DMS53 treated with DMSO at 0.1 percent for 48 hours (cell line): ENCODE results near the gene PLBD2.

Experiments used
- DNase-seq: peaks from one replicate; lab custom pipeline; 2025; ENCODE audit not compliant: unreplicated experiment; lab: John Stamatoyannopoulos, UW

Gene PLBD2, protein sequence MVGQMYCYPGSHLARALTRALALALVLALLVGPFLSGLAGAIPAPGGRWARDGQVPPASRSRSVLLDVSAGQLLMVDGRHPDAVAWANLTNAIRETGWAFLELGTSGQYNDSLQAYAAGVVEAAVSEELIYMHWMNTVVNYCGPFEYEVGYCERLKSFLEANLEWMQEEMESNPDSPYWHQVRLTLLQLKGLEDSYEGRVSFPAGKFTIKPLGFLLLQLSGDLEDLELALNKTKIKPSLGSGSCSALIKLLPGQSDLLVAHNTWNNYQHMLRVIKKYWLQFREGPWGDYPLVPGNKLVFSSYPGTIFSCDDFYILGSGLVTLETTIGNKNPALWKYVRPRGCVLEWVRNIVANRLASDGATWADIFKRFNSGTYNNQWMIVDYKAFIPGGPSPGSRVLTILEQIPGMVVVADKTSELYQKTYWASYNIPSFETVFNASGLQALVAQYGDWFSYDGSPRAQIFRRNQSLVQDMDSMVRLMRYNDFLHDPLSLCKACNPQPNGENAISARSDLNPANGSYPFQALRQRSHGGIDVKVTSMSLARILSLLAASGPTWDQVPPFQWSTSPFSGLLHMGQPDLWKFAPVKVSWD

DNA sequence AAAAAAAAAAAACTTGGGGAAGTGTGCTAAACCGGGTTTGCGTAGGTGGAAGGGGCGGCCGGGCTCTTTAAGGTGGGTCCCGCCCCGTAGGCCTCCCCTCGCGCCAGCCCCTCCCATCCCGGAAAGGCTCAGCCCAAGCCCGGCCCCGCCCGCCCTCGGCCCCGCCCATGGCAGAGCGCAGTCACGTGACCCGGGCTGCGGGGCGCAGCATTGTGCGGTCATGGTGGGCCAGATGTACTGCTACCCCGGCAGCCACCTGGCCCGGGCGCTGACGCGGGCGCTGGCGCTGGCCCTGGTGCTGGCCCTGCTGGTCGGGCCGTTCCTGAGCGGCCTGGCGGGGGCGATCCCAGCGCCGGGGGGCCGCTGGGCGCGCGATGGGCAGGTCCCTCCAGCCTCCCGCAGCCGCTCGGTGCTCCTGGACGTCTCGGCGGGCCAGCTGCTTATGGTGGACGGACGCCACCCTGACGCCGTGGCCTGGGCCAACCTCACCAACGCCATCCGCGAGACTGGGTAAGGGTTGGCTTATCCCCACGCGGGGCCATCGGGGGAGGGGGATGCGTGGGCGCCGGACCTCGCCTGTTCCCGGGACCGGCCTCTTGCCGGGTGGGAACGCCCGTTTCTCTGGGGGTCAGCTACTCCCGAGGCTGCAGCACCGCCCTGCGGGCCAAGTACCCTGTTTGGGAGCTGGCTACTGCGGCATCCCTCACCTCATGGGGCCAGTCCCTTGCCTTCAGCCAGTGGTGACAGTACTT is at the start of gene PLBD2:
Gene PLBD2, plus strand, starts transcription at position 207 of the 752 bp plus-strand sequence. Its CDS starts 14 bp downstream, at position 221.
- DNase-seq = peak; percentile 91

DNA sequence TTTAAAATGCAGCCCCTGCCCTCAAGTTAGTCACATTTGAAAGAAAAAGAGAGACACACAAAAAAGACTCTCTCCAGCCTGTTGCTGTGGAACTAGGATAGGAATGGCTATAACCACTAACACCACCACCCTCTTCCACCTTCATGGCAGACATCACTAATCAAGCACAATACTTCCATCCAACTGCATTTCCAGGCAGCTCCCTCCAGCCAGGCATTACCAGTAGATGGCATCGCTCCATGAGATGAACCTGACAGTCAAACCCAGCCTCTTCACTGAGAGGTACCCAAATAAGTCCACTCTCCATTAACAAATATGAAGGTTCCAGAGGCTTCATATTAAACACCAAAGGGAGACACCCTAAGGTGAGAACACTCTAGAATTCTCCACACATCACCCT is 47.9 kb upstream of the PLBD2 start:
- DNase-seq = no peak

DNA sequence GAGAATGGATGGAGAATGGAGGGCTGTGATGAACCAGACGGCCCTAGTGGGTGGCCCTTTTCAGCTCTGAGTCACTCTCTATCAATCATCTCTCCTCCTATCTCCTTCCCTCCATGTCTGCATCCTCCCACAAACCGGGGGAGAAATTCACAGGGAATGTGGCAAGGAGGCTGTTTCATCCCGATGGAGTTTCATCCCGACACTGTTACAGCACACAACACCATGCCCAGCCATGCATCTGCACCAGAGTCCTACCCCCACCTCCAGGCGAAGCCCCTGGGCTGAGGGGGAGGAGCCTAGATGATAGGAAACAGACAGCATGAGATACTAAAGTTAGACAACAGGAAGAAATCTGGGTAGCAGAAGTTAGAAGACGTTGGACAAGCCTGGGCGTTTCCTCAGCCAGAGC is 44.3 kb upstream of the PLBD2 start:
- no peak for DNase-seq

DNA sequence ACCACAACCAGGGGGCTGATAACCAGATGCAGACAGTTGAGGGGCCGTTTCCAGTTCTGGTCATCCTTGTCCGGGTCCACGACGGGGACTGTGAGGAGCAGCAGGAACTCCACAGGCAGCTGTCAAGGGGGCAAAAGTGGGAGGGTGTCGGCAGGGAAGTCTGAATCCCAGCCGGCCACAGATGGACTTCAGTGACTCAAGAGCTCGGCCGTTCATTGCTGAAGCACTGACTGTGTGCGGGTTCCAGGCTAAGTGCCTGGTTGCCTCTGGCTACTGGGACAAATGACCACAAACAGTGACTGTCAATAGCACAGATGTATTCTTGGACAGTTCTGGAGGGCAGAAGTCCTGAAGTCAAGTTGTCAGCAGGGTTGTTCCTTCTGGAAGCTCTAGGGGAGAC is 43.0 kb upstream of the PLBD2 start:
- DNase-seq = no peak

DNA sequence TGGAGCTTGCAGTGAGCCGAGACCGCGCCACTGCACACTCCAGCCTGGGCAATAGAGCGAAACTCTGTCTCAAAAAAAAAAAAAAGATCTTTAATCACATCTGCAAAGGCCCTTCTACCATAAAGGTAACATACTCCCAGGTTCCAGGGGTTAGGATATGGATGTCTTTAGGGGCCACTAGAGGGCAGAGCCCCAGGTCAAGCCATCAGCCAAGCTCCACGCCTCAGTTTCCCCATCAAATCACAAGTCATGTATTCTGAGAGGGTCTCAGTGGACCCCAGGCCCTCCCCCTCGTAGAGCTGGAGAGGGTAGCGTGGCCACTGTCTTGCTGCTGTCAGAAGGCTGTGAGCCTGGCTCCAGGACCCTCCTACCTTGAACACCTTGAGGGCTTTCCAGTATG is 42.2 kb upstream of the PLBD2 start:
- DNase-seq = no peak

DNA sequence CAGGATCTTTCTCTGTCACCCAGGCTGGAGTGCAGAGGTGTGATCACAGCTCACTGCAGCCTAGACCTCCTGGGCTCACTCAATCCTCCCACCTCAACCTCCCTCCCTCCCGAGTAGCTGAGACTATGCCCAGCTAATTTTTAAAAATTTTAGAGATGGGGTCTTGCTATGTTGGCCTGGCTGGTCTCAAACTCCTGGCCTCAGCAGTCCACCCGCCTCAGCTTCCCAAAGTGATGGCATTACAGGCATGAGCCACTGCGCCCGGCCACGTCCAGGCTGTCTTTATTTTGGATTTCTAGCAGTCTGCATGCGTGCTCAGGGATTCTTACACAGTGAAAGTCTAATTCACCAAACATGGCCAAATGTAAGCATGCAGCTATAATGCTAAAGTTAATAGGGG is 41.3 kb upstream of the PLBD2 start:
- no peak for DNase-seq

DNA sequence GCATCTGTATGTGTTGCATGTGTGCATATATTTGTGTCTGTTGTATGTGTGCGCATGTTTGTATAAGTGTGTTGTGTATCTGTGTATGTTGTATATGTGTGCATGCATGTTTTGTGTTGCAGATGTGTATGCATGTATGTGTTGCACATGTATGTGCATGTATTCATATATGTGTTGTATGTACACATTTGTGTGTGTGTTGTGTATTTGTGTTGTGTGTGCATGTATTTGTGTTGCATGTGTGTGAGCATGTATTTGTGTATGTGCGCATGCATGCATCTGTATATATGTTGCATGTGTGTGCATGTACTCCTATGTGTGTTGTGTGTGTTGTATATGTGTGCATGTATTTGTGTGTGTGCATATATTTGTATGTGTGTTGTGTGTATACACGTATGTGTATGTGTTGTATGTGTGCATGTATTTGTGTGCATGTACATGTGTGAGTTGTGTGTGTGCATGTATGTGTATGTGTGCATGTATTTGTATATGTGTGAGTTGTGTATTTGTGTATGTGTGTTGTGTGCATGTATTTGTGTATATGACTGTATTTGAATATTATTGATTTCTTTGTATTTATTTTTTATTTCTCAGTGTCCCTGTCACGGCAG is 40.2 kb upstream of the PLBD2 start:
- no peak for DNase-seq

DNA sequence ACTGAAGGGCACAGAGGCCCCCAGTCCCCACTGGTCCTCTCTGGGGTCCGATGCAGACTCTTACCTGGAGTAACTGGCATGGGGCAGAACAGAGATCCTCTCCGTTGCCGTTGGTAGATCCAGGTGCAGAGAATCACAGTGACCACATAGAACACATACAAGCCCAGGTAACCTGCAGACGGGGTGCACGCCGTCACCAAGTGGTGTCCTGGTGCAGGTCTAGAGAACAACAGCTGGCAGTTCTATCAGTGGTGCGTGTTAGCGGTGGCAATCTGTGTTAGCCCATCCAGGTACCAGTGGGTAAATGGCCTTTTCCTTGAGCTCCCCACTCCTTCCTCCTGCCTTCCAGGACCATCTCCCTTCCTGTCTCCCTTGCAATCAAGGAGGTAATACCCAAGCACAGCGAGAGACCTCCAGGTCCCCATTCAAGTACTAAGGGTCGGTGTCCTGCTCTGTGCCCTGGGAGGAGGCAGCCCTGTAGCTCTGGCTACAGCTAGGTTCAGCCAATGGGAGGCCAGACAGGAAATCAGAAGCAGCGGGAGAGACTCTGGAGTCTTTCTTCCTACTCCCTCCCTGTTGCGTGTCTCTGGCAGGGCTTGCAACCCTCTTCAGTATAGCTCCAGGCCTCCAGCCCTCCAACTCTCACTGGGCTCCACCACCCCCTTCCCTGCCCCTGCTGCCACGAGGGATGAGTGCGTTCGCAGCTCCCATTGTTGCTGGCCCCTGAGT is 39.3 kb upstream of the PLBD2 start:
- DNase-seq = no peak

DNA sequence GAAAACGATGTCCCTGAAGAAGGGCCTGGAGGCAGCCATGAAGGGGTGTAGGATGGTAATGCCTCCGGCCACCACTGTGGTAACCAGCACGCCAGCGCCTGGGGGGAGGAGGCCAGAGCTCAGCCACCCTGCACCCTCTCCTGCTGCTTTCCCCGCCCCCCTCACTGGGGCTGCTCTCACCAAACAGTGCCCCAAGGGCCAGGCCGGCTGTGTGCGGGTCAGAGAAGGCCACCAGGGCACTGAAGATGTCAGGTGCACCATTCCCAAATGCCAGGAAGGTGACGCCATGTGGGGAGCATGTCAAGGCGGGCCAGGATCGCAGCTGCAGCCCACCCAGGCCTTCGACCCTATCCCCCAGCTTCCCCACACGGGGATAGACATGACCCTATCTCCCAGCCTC is 38.0 kb upstream of the PLBD2 start:
- no peak for DNase-seq

DNA sequence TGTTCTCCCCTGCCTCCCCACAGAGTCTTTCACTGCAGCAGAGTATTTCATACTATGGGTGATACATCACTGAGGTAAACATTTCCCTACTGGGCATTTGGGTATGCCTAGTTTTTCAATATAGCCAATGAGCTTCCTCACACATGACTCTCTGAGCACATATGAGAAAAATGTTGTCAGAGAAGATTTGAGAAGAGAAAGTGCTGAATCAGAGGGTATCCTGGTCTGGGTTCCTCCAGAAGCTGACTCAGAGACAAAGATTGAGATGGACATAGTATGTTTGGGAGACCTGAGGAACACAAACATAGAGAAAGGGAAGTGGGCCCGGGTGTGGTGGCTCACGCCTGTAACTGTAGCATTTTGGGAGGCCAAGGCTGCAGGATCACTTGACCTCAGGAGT is 36.0 kb upstream of the PLBD2 start:
- no peak for DNase-seq

DNA sequence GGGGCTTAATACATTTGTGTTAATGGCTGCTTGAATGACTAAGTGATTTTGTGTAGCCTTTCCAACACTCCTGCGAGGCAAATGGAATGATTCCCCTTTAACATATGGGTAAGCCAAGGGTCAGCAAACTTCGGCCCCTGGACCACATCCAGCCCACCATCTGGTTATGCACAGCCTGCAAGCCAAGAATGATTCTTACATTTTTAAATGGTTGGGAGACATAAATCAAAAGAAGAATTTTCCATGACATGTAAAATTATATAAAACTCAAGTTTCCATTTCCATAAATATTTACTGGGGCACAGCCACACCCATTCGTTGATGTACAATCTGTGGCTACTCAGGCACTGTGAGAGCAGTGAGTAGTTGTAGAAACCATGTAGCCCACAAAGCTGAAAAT is 32.5 kb upstream of the PLBD2 start:
- DNase-seq = no peak

DNA sequence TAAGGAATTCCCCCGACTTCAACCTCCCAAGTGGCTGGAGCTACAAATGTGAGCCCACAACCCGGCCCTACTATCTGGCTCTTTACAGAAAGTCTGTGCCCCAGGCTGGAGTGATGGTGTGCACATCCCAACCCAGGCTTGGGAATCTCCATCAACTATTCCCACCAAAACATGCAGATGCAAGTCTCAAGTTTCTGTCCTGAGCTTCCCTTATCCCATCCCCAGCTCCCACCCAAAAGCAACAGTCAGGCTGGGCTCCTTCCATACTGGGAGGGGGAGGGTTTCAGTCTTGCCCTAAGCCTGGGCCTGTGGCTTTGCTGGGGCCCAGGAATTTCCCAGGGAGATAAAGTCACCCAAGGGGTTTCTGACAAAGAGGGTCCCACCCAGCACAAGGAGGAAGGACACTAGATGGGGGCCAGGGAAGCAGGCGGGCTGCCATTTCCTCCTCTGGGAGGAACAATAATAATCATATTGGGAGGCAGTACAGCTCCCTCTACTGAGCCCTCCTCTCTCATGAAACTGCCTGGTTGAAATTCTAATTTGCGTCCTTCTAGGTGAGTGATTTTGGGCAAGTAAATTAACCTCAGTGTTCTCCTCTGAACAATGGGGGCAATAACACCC is 31.5 kb upstream of the PLBD2 start:
- no peak for DNase-seq

DNA sequence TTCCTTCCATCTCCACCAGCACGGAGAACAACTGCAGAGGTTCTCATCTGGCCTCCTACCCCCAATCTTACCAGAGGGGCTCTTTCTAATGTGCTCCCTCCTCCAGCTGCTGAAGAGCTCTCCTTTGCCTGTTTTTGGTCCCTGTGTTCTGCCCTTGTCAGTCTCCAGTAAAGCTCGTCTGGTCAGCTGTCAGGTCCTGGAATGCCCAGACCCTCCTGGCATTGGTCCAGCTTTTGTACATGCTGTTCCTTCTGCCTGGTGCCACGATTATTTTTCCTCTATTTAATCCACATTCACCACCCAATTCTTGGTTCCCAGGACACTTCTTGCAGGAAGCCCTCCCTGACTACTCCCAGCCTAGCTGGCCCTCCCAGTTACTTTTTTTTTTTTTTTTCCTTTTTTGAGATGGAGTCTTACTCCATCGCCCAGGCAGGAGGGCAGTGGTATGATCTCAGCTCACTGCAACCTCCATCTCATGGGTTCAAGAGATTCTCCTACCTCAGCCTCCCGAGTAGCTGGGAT is 30.0 kb upstream of the PLBD2 start:
- DNase-seq = no peak

DNA sequence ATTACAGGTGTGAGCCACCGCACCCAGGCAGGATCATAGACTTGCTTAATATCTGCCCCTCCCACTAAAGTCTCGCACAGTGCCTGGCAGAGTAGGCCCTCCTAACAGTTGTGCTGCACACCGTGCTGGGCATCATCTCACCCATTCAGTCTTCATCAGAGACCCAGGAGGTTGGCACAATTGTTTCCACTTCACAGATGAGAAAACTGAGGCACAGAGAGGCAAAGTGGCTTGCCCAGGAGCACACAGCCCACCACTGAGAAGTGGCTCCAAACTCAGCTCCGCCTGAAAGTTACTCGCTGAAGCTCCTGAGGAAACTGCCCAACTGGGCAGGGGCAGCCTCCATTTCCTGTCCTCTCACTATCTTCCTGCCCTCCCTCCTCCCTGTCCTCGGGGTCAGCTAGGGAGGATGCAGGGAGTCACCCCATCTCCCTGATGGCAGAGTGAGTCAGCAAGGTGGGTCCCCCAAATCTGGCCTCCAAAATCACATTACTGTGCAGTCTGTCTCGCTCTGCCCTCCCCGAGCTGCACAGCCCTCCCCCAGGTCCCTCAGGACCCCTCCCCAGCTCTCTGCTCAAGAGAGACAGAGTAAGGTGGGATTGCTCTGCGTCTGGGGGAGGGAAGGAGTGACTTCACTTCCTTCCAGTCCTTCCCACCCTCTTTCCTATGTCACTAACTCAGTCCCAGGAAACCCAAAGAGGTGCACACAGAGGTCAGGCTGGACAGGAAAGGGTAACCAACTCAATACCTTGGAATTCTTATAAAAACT is 29.2 kb upstream of the PLBD2 start:
- DNase-seq = no peak

DNA sequence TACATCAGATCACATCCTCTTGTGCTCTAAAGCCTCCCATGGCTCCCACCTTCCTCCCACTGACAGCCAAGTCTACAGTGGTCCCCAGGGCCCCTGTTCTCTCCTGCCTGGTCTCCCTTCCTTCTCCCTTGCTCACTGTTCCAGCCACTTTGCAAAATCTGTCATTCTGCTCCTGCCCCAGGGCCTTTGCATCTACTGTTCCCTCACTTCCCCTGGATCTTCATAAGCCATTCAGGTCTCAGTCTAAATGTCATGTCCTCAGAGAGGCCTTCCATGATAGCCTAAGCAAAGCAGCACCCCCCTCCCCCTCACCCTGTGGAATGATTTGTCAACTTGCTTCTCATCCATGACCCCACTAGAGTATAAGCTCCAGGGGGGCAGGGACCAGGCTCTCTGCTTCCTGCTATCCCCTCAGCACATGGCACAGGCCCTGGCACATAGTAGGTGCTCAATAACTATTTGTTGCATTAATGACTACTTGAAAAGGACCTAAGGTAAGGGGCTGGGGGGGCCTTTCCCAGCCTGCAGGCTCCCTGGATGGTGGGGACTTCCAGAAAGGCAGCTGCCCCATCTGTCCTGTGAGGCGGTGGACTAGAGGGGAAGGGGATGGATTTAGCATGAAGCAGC is 28.5 kb upstream of the PLBD2 start:
- DNase-seq = no peak

DNA sequence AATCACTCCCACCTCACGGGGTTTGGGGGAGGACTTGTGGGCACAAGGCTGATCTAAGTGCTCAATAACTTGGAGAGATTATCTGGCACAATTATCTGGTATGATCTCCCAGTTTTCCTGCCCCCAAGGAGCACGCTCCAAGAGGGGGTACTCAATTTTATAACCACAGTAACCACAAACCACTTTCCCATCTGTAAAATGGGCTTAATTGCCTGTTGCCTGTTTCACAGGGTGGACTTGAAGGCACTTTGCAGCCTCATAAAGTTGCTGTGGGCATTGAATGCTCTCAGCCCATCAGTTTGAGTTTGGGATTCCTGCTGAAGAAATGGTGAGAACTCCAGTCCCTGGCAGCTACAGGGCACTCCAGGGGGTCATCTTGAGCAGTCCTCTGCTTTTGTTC is 27.9 kb upstream of the PLBD2 start:
- no peak for DNase-seq

DNA sequence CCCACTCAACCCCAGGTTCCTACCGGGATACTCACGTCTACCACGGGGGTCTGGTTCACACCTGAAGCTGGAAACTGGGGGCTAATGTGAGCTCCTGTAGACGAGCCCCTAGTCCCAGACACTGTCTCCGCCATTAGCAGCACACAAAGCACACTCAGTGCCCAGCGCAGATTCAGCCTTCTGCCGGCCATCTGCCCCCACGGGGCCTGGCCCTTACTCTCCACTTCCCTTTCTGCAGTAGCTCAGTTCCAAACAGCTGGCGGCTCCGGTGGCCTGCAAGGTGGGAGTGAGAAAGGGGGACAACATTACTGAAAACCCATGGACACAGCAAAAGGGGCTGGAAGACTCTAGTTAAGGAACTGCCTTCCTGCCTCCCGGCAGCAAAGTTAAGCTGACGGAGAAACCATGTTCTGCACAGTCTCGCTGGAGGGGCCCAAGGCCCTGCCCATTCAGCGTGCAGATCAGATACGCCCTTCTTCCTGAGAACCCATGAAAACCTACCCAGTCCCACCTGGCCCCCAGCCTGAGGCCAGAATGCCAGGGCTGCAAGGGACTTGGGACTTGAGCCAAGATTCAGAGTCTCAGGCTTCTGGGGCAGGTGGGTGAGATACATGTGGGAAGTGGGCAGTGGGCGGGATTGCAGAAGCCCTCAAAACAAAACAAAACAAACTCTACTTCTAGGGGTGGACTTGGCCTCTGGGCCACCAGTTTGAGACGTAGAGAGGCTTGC is 25.5 kb upstream of the PLBD2 start:
- no peak for DNase-seq

DNA sequence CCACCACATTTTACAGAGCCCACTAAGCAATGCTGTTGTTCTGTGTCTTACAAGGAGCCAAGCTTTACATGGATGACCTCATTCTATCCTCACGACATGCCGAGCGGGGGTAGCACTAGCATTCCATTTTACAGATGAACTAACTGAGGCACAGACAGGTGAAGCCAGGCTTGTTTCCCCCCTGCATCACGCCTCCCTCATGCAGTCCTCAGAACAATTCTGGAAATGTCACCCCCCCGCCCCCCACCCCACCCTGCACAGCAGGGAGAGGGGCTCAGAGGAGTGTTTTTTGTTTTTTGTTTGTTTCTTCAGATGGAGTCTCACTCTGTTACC is 25.0 kb upstream of the PLBD2 start:
- no peak for DNase-seq
